SU-DHL-6 (cell line): ENCODE measurements around the gene DYNC1LI1.

Source experiments
- H2AFZ ChIP-seq: fragments of 200-600 bp; sonication (generic); 2 replicates; pipeline ENCODE4 v1.6.1; 2014; ENCODE audit warnings: low read depth, mild to moderate bottlenecking, moderate library complexity, mixed read lengths, antibody characterized with exemption, low read length; ENCODE audit not compliant: severe bottlenecking
- H3F3A ChIP-seq: fragments of 200-600 bp; shearing (Covaris generic); 2 replicates; pipeline ENCODE4 v1.6.0; 2016; ENCODE audit warnings: antibody characterized with exemption, mild to moderate bottlenecking; ENCODE audit not compliant: insufficient read depth
- H3K27ac ChIP-seq: fragments of 200-600 bp; sonication (generic); 2 replicates; pipeline ENCODE4 v1.5.1; 2016; ENCODE audit warnings: low read depth, mild to moderate bottlenecking, low read length, moderate library complexity, mixed read lengths
- H3K27me3 ChIP-seq: fragments of 200-600 bp; sonication (generic), shearing (Covaris generic); 2 replicates; pipeline ENCODE4 v1.6.0; 2014; ENCODE audit warnings: mild to moderate bottlenecking, low read length
- H3K36me3 ChIP-seq: fragments of 200-600 bp; sonication (generic); 2 replicates; pipeline ENCODE4 v1.6.1; 2014; ENCODE audit warnings: mild to moderate bottlenecking, low read length, mixed read lengths
- H3K4me2 ChIP-seq: fragments of 300-600, 200-600 bp; shearing (Covaris generic), sonication (generic); 2 replicates; pipeline ENCODE4 v1.6.0; 2014; ENCODE audit warnings: low read length, low read depth, mild to moderate bottlenecking; ENCODE audit not compliant: poor library complexity, severe bottlenecking
- H3K4me3 ChIP-seq: fragments of 200-600 bp; sonication (generic); 2 replicates; pipeline ENCODE4 v1.5.1; 2014; ENCODE audit warnings: antibody characterized with exemption, low read length, mild to moderate bottlenecking, mixed read lengths; ENCODE audit not compliant: insufficient read depth, poor library complexity, severe bottlenecking
- H3K79me2 ChIP-seq: fragments of 200-600 bp; sonication (generic); 2 replicates; pipeline ENCODE4 v1.6.1; 2014; ENCODE audit warnings: mild to moderate bottlenecking, low read length, moderate library complexity; ENCODE audit not compliant: insufficient read depth
- H3K9ac ChIP-seq: fragments of 200-600 bp; sonication (generic); 2 replicates; pipeline ENCODE4 v1.7.0; 2014; ENCODE audit warnings: mild to moderate bottlenecking, low read length
- H3K9me2 ChIP-seq: fragments of 200-600 bp; sonication (generic); replicated peaks from 2 replicates; pipeline ENCODE4 v1.6.1; 2014; ENCODE audit warnings: low read length; ENCODE audit not compliant: insufficient read depth
- H3K9me3 ChIP-seq: fragments of 200-600 bp; sonication (generic); 2 replicates; pipeline ENCODE4 v1.6.1; 2014; ENCODE audit warnings: low read length, mixed read lengths; ENCODE audit not compliant: insufficient read depth
- H4K20me1 ChIP-seq: fragments of 200-600 bp; sonication (generic); 2 replicates; pipeline ENCODE4 v1.6.1; 2014; ENCODE audit warnings: low read depth, mild to moderate bottlenecking, antibody characterized with exemption, low read length, moderate library complexity, mixed read lengths
- CTCF ChIP-seq: fragments of 200-600 bp; sonication (generic); IDR thresholded peaks from one replicate; pipeline ENCODE4 v1.5.1; 2017; ENCODE audit warnings: antibody characterized with exemption, mild to moderate bottlenecking, low read length, moderate library complexity; ENCODE audit not compliant: insufficient read depth, poor library complexity, severe bottlenecking
- EZH2phosphoT487 ChIP-seq: fragments of 200-600 bp; sonication (generic), shearing (Covaris generic); conservative IDR thresholded peaks from 2 replicates; pipeline ENCODE4 v1.6.1; 2018; ENCODE audit warnings: mild to moderate bottlenecking, antibody characterized with exemption, low read length, moderate library complexity, mixed read lengths

The DYNC1LI1 gene

GRCh38 chr3:32596282-32596908 lies 25.7 kb upstream of the DYNC1LI1 start:
- no peak overlapping the region for H3K4me2 ChIP-seq
- no peaks in the 10 kb centered on the region for H4K20me1 ChIP-seq
- H3K9me3 ChIP-seq, result no peaks in the 10 kb centered on the region
- H3K4me3 ChIP-seq, result no peak overlapping the region
- no peak overlapping the region for H2AFZ ChIP-seq
- no peaks in the 10 kb centered on the region for H3K27me3 ChIP-seq
- H3K27ac ChIP-seq, result no peak overlapping the region
- no peaks in the 10 kb centered on the region for H3K79me2 ChIP-seq
- no peaks in the 10 kb centered on the region for H3K9me2 ChIP-seq
- no peak overlapping the region for H3K9ac ChIP-seq
- H3F3A ChIP-seq, result no peaks in the 10 kb centered on the region
- TF ChIP-seq CTCF (no peak), EZH2phosphoT487 (no peak)
- H3K36me3 ChIP-seq, result no peaks in the 10 kb centered on the region

GRCh38 chr3:32595323-32595722 lies 24.7 kb upstream of the DYNC1LI1 start:
- Histone ChIP-seq H2AFZ (no peak overlapping the region), H3K9ac (no peak overlapping the region), H3K4me2 (no peak overlapping the region), H3K27ac (no peak overlapping the region), H4K20me1 (no peaks in the 10 kb centered on the region), H3K79me2 (no peaks in the 10 kb centered on the region), H3F3A (no peaks in the 10 kb centered on the region), H3K9me3 (no peaks in the 10 kb centered on the region), H3K9me2 (no peaks in the 10 kb centered on the region), H3K27me3 (no peaks in the 10 kb centered on the region), H3K36me3 (no peaks in the 10 kb centered on the region), H3K4me3 (no peak overlapping the region)
- TF ChIP-seq EZH2phosphoT487 (no peak), CTCF (no peak)

- Histone ChIP-seq H3F3A (no peaks in the 10 kb centered on the region), H3K79me2 (no peaks in the 10 kb centered on the region), H3K27ac (no peak overlapping the region), H3K36me3 (no peaks in the 10 kb centered on the region), H3K4me3 (no peak overlapping the region), H3K9me3 (no peaks in the 10 kb centered on the region), H3K4me2 (no peak overlapping the region), H3K9ac (no peak overlapping the region), H4K20me1 (no peaks in the 10 kb centered on the region), H3K9me2 (no peaks in the 10 kb centered on the region), H2AFZ (no peak overlapping the region), H3K27me3 (no peaks in the 10 kb centered on the region)
- TF ChIP-seq CTCF (no peak), EZH2phosphoT487 (no peak)
Measured at GRCh38 chr3:32593903-32594525, 23.4 kb upstream of the DYNC1LI1 start.
